GM23338 (cell line): ENCODE measurements around the gene GLB1L. TPM values are rescaled to one million over a fixed set of nuclear protein-coding genes. Genes with fewer than 3 reads are reported as not detected.

Experiments used
- microRNA counts: library from miRNA; unstranded; fragments of <30 nt; microRNA quantifications from one replicate; lab custom pipeline; 2017
- microRNA-seq: library from miRNA; unstranded; fragments of <30 nt; microRNA quantifications from one replicate; pipeline ENCODE4, GENCODE V29; 2017
- polyA plus RNA-seq: library from polyadenylated mRNA; unstranded; fragments of >200 nt; fragmentation: Nextera tagmentation; extraction: Ambion mirVana; gene quantifications from 2 replicates; pipeline ENCODE4 v1.2.1, GENCODE V29; 2016
- small RNA-seq: library from RNA; depleted of rRNA; stranded (forward); fragments of <200 nt; gene quantifications from one replicate; pipeline ENCODE3, GENCODE V24; 2014; ENCODE audit warnings: low replicate concordance
- total RNA-seq: library from RNA; depleted of rRNA; stranded (reverse); fragments of >200 nt; shearing (Covaris generic); gene quantifications from 2 replicates; pipeline ENCODE4 v1.2.3, GENCODE V29; 2014; rRNA removed

The GLB1L gene
- total and polyA plus RNA-seq, 2 experiments from 2014 or later = 1.7 to 5.4 TPM

MicroRNAs within 50 kb of the gene (microRNA counts, 767-probe panel; counts per million panel counts)
- microRNA hsa-miR-153 (lab: Ali Mortazavi, UCI) = not detected

Small RNA genes within 50 kb of the gene (microRNA-seq; reads per million reads assigned to microRNA genes)
- gene MIR153-1 = not detected

Small RNA genes within 50 kb of the gene (small RNA-seq; reads per million reads assigned to genes)
- 0.15 reads per million for gene MIR153-1

Other genes starting within 250 kb of the GLB1L start
- gene CFAP65, start 203.9 kb downstream of the GLB1L start, total RNA-seq = 0.23 and 0.38 TPM in 2 replicates
- 0.37 and 0.74 TPM in 2 replicates for gene CFAP65, start 203.9 kb downstream of the GLB1L start, polyA plus RNA-seq
- gene IHH, start 184.5 kb downstream of the GLB1L start, total RNA-seq = not detected in 2 replicates
- gene IHH, start 184.5 kb downstream of the GLB1L start, polyA plus RNA-seq = not detected in 2 replicates
- 25.2 and 30.6 TPM in 2 replicates for gene NHEJ1, start 84.6 kb downstream of the GLB1L start, total RNA-seq
- 16.5 and 19.6 TPM in 2 replicates for gene NHEJ1, start 84.6 kb downstream of the GLB1L start, polyA plus RNA-seq
- 0.73 TPM in 1 of 2 replicates, not detected in the other for gene SLC23A3, start 75.4 kb downstream of the GLB1L start, total RNA-seq
- gene SLC23A3, start 75.4 kb downstream of the GLB1L start, polyA plus RNA-seq = 0.10 and 0.26 TPM in 2 replicates
- 18.2 and 22.8 TPM in 2 replicates for gene CNPPD1, start 68.5 kb downstream of the GLB1L start, total RNA-seq
- gene CNPPD1, start 68.5 kb downstream of the GLB1L start, polyA plus RNA-seq = 17.4 and 18.0 TPM in 2 replicates
- gene RETREG2, start 67.2 kb downstream of the GLB1L start, total RNA-seq = 35.1 and 41.8 TPM in 2 replicates
- gene RETREG2, start 67.2 kb downstream of the GLB1L start, polyA plus RNA-seq = 12.7 and 13.2 TPM in 2 replicates
- 21.5 and 30.0 TPM in 2 replicates for gene ZFAND2B, start 38.7 kb downstream of the GLB1L start, total RNA-seq
- gene ZFAND2B, start 38.7 kb downstream of the GLB1L start, polyA plus RNA-seq = 13.1 and 16.3 TPM in 2 replicates
- gene ABCB6, start 26.5 kb downstream of the GLB1L start, total RNA-seq = 35.1 and 43.6 TPM in 2 replicates
- 26.2 and 29.8 TPM in 2 replicates for gene ABCB6, start 26.5 kb downstream of the GLB1L start, polyA plus RNA-seq
- 54.2 and 62.7 TPM in 2 replicates for gene ATG9A, start 15.8 kb downstream of the GLB1L start, total RNA-seq
- 18.0 and 20.7 TPM in 2 replicates for gene ATG9A, start 15.8 kb downstream of the GLB1L start, polyA plus RNA-seq
- gene ANKZF1, start 15.6 kb downstream of the GLB1L start, total RNA-seq = 51.2 and 61.9 TPM in 2 replicates
- gene ANKZF1, start 15.6 kb downstream of the GLB1L start, polyA plus RNA-seq = 29.9 TPM in 2 replicates
- gene STK16, start within 50 bp of the GLB1L start, total RNA-seq = 12.1 and 17.0 TPM in 2 replicates
- gene STK16, start within 50 bp of the GLB1L start, polyA plus RNA-seq = 3.1 and 3.4 TPM in 2 replicates
- 0.14 TPM in 1 of 2 replicates, not detected in the other for gene TUBA4B, start 7.8 kb upstream of the GLB1L start, total RNA-seq
- 0.17 TPM in 1 of 2 replicates, not detected in the other for gene TUBA4B, start 7.8 kb upstream of the GLB1L start, polyA plus RNA-seq
- gene TUBA4A, start 8.5 kb upstream of the GLB1L start, total RNA-seq = 77.7 and 89.6 TPM in 2 replicates
- gene TUBA4A, start 8.5 kb upstream of the GLB1L start, polyA plus RNA-seq = 43.3 and 44.3 TPM in 2 replicates
- gene DNAJB2, start 33.9 kb upstream of the GLB1L start, total RNA-seq = 25.5 and 25.9 TPM in 2 replicates
- gene DNAJB2, start 33.9 kb upstream of the GLB1L start, polyA plus RNA-seq = 6.4 and 9.0 TPM in 2 replicates
- 18.8 and 22.1 TPM in 2 replicates for gene PTPRN, start 64.0 kb upstream of the GLB1L start, total RNA-seq
- gene PTPRN, start 64.0 kb upstream of the GLB1L start, polyA plus RNA-seq = 4.8 and 5.1 TPM in 2 replicates
- gene RESP18, start 87.3 kb upstream of the GLB1L start, total RNA-seq = not detected in 2 replicates
- not detected in 2 replicates for gene RESP18, start 87.3 kb upstream of the GLB1L start, polyA plus RNA-seq
- gene DNPEP, start 142.5 kb upstream of the GLB1L start, total RNA-seq = 58.8 and 67.9 TPM in 2 replicates
- gene DNPEP, start 142.5 kb upstream of the GLB1L start, polyA plus RNA-seq = 44.9 and 49.2 TPM in 2 replicates
- 2.0 and 6.1 TPM in 2 replicates for gene DES, start 172.9 kb upstream of the GLB1L start, total RNA-seq
- gene DES, start 172.9 kb upstream of the GLB1L start, polyA plus RNA-seq = 1.0 and 1.3 TPM in 2 replicates
- 32.4 and 32.6 TPM in 2 replicates for gene SPEG, start 189.4 kb upstream of the GLB1L start, total RNA-seq
- 12.6 and 12.9 TPM in 2 replicates for gene SPEG, start 189.4 kb upstream of the GLB1L start, polyA plus RNA-seq